ENCODE data around the gene IGLL5.

The IGLL5 gene

GRCh38 chr22:22877523-22878210 is 9.9 kb upstream of the IGLL5 start:
- TF ChIP-seq BHLHE40 (IDR thresholded peaks at IDR 0.05; ENCODE audit: borderline replicate concordance) (no peak), HDGF (IDR thresholded peaks at IDR 0.05; ENCODE audit: borderline replicate concordance) (no peak), FOXM1 (IDR thresholded peaks at IDR 0.05; ENCODE audit: borderline replicate concordance) (no peak), L3MBTL2 (conservative IDR thresholded peaks at IDR 0.05) (no peak), NFRKB (IDR thresholded peaks at IDR 0.05) (no peak), LEF1 (IDR thresholded peaks at IDR 0.05; ENCODE audit: borderline replicate concordance) (no peak), SP1 (IDR thresholded peaks at IDR 0.05) (no peak), FOXA1 (IDR thresholded peaks at IDR 0.05) (no peak), FOXK2 (IDR thresholded peaks at IDR 0.05) (no peak), CTBP1 (IDR thresholded peaks at IDR 0.05; ENCODE audit: borderline replicate concordance) (no peak), TARDBP (IDR thresholded peaks at IDR 0.05) (no peak), ELF4 (IDR thresholded peaks at IDR 0.05) (no peak), SUZ12 (IDR thresholded peaks at IDR 0.05) (no peak), ARNT (IDR thresholded peaks at IDR 0.05) (no peak), ZNF384 (IDR thresholded peaks at IDR 0.05) (no peak)
- TF ChIP-seq, protein P1, sequence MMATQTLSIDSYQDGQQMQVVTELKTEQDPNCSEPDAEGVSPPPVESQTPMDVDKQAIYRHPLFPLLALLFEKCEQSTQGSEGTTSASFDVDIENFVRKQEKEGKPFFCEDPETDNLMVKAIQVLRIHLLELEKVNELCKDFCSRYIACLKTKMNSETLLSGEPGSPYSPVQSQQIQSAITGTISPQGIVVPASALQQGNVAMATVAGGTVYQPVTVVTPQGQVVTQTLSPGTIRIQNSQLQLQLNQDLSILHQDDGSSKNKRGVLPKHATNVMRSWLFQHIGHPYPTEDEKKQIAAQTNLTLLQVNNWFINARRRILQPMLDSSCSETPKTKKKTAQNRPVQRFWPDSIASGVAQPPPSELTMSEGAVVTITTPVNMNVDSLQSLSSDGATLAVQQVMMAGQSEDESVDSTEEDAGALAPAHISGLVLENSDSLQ (IDR thresholded peaks at IDR 0.05): no peak
- DNase-seq (ENCODE audit: extremely low spot score): peak; percentile 89
- ChIA-PET POLR2A (no interaction called here), CTCF (interaction anchor here (0.7 to 1.8 kb wide), 10 partner anchors 12 to 132 kb away, joined by 3 to 14 read pairs (median 4); no protein-coding TSS in a partner anchor)

- ChIA-PET POLR2A (no interaction called here), CTCF (interaction anchor here (0.7 to 1.8 kb wide), 4 partner anchors 23 to 90 kb away, joined by 3 to 14 read pairs (median 6); no protein-coding TSS in a partner anchor)
- no peak for DNase-seq (ENCODE audit: extremely low spot score)
- TF ChIP-seq ELF4 (IDR thresholded peaks at IDR 0.05): no peak
- TF ChIP-seq LEF1 (IDR thresholded peaks at IDR 0.05; ENCODE audit: borderline replicate concordance): no peak
- no peak for TF ChIP-seq ZNF384 (IDR thresholded peaks at IDR 0.05)
- no peak for TF ChIP-seq NFRKB (IDR thresholded peaks at IDR 0.05)
- TF ChIP-seq ARNT (IDR thresholded peaks at IDR 0.05): no peak
- no peak for TF ChIP-seq TARDBP (IDR thresholded peaks at IDR 0.05)
- TF ChIP-seq, protein P1 (IDR thresholded peaks at IDR 0.05): no peak
- TF ChIP-seq SP1 (IDR thresholded peaks at IDR 0.05): no peak
- no peak for TF ChIP-seq FOXK2 (IDR thresholded peaks at IDR 0.05)
Measured at GRCh38 chr22:22878211-22878570, 9.4 kb upstream of the IGLL5 start.

DNA sequence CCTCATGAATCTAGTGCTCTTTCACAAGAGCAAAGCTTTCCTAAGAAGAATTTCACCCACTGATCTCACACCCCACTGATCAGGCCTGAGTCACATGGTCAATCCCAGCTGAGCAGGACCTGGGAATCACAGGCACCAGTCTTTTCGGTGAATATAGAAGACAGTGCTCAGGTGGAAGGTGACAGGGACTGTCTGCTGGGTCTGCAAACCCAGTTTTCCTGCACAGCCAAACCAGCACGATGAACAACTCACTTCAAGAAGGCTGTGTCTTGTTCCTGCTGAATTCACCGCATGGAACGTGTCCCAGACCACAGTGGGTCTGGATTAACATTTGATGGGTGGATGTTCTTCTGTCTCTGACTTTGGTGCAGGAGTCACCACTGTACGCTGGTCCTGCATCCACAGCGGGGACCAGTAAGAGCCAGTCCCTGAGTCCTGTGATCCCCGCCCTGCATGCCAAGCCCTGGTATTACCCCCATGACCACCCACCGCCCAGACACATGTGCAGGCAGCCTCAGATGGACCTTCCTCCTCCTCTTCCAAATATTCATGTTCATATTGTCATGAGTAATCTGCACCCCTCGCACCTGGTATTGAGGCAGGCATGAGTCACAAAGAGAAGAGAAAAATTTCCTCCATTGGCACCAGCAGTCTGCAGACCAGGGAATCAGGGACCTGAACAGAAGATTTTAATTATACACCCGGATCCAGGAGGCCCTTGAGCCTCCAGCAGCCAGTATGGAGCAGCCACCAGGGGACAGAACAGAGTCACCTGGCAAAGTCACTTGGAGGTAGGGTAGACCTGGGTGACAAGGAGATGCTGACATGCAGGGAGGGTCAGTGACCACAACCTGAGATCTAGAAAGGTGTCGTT is 8.6 kb upstream of the IGLL5 start:
- DNase-seq (ENCODE audit: extremely low spot score): no peak
- POLR2A ChIA-PET: no interaction called here
- CTCF ChIA-PET: interaction anchor here (0.7 to 2.2 kb wide), 5 partner anchors 24 to 90 kb away, joined by 3 to 14 read pairs (median 8); no protein-coding TSS in a partner anchor
- TF ChIP-seq FOXK2 (IDR thresholded peaks at IDR 0.05) (no peak), ELF4 (IDR thresholded peaks at IDR 0.05) (no peak), SP1 (IDR thresholded peaks at IDR 0.05) (no peak), FOXA1 (IDR thresholded peaks at IDR 0.05) (no peak), NFRKB (IDR thresholded peaks at IDR 0.05) (no peak), SUZ12 (IDR thresholded peaks at IDR 0.05) (no peak), TARDBP (IDR thresholded peaks at IDR 0.05) (no peak), ZNF384 (IDR thresholded peaks at IDR 0.05) (no peak), ARNT (IDR thresholded peaks at IDR 0.05) (no peak), LEF1 (IDR thresholded peaks at IDR 0.05; ENCODE audit: borderline replicate concordance) (no peak), CTBP1 (IDR thresholded peaks at IDR 0.05; ENCODE audit: borderline replicate concordance) (no peak), HDGF (IDR thresholded peaks at IDR 0.05; ENCODE audit: borderline replicate concordance) (no peak), L3MBTL2 (conservative IDR thresholded peaks at IDR 0.05) (no peak), BHLHE40 (IDR thresholded peaks at IDR 0.05; ENCODE audit: borderline replicate concordance) (no peak), FOXM1 (IDR thresholded peaks at IDR 0.05; ENCODE audit: borderline replicate concordance) (no peak)
- TF ChIP-seq, protein P1 (IDR thresholded peaks at IDR 0.05): no peak

DNA sequence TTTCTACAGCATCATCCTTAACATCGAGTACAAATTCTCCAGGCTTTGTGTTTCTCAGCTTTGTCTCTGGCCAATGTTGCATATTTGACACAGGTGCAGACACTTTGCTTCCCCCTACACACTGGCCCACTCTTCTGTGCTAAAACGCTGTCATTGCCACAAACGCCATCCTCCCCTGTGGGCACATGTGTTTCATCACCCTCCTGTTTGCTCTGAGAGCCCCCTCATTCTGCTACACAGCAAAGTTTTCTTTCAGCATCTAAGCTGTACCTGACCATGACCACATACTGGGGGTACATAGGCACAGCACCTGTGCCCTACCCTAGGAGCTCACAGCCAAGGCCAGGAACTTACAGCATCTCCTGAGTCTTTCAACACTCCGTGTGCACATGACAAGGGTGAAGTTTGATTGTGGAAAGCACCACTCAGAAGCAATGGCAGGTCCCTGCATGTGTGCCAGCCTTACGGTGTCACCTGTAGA is 7.9 kb upstream of the IGLL5 start:
- ChIA-PET CTCF (interaction anchor here (0.7 to 2.2 kb wide), 3 partner anchors 24 to 135 kb away, joined by 3 to 8 read pairs (median 8); no protein-coding TSS in a partner anchor), POLR2A (no interaction called here)
- TF ChIP-seq CTBP1 (IDR thresholded peaks at IDR 0.05; ENCODE audit: borderline replicate concordance) (no peak), ZNF384 (IDR thresholded peaks at IDR 0.05) (no peak), SUZ12 (IDR thresholded peaks at IDR 0.05) (no peak), ARNT (IDR thresholded peaks at IDR 0.05) (no peak), FOXA1 (IDR thresholded peaks at IDR 0.05) (no peak), SP1 (IDR thresholded peaks at IDR 0.05) (no peak)
- DNase-seq (ENCODE audit: extremely low spot score): no peak

DNA sequence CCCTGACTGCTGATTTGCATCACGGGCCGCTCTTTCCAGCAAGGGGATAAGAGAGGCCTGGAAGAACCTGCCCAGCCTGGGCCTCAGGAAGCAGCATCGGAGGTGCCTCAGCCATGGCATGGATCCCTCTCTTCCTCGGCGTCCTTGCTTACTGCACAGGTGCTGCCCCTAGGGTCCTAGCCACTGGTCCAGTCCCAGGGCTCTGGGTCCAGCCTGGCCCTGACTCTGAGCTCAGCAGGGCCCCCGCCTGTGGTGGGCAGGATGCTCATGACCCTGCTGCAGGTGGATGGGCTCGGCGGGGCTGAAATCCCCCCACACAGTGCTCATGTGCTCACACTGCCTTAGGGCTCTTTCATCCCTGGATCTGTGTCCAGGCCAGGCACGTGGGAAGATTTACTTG is 7.0 kb upstream of the IGLL5 start:
- ChIA-PET POLR2A (no interaction called here), CTCF (interaction anchor here (0.7 to 2.2 kb wide), 5 partner anchors 25 to 136 kb away, joined by 3 to 8 read pairs (median 7); no protein-coding TSS in a partner anchor)
- no peak for DNase-seq (ENCODE audit: extremely low spot score)

More for the DNA sequence above, 7.0 kb upstream of the IGLL5 start:
- no peak for TF ChIP-seq CTBP1 (IDR thresholded peaks at IDR 0.05; ENCODE audit: borderline replicate concordance)
- TF ChIP-seq ZNF384 (IDR thresholded peaks at IDR 0.05): no peak
- TF ChIP-seq, protein P1 (IDR thresholded peaks at IDR 0.05): no peak

Measured in HEK293T (cell line).